HG02623 (cell line): Measurements from ENCODE around the gene ZNF101.
A peak's percentile ranks its signal among the peaks of the same experiment; 100 is the strongest.

Experiments
- ATAC-seq: cut with Tn5 transposase; IDR thresholded peaks from one replicate; pipeline ENCODE4 v1.9.1; 2021; ENCODE audit warnings: moderate library complexity; ENCODE audit not compliant: unreplicated experiment

ZNF101 gene

GRCh38 chr19:19704836-19705235 is 36.2 kb downstream of the ZNF101 start:
- ATAC-seq, result no peak

GRCh38 chr19:19710506-19710905 is 41.9 kb downstream of the ZNF101 start:
- no peak for ATAC-seq

GRCh38 chr19:19711306-19711933 is 42.8 kb downstream of the ZNF101 start:
- ATAC-seq, result no peak

- no peak for ATAC-seq
Measured at GRCh38 chr19:19711934-19712828, 43.5 kb downstream of the ZNF101 start.

GRCh38 chr19:19719798-19720197 is 51.2 kb downstream of the ZNF101 start:
- no peak for ATAC-seq

GRCh38 chr19:19721896-19722295 is 53.3 kb downstream of the ZNF101 start:
- no peak for ATAC-seq

GRCh38 chr19:19732579-19733501 is 64.2 kb downstream of the ZNF101 start, which contains the start of gene ZNF14:
Gene ZNF14, minus strand, starts transcription at chr19:19733112. Its CDS starts 154 bp downstream, at chr19:19732958.
- ATAC-seq, result peak; percentile 99
